GM12891 (cell line): Measurements from ENCODE around the gene ST8SIA5.

Experiments used
- DNase-seq: peaks from one replicate; pipeline ENCODE4 v3.0.0; 2011; ENCODE audit warnings: low spot score; ENCODE audit not compliant: insufficient read length
- FAIRE-seq: peaks from 2 replicates; lab custom pipeline; 2011; peaks lifted over from hg19 to GRCh38; lab: Jason Lieb, UNC
- PAX5 ChIP-seq: IDR thresholded peaks from 2 replicates; pipeline ENCODE4 v1.6.1; 2011; ENCODE audit warnings: low read length, moderate library complexity, mild to moderate bottlenecking; ENCODE audit not compliant: insufficient read depth, severe bottlenecking
- POLR2A ChIP-seq: IDR thresholded peaks from 2 replicates; pipeline ENCODE4 v1.6.1; 2011; ENCODE audit warnings: low read depth, low read length, control low read depth
- POLR2AphosphoS5 ChIP-seq: IDR thresholded peaks from 2 replicates; pipeline ENCODE4 v1.6.1; 2011; ENCODE audit warnings: low read depth, low read length, control low read depth
- POU2F2 ChIP-seq: IDR thresholded peaks from 2 replicates; pipeline ENCODE4 v1.6.1; 2011; ENCODE audit warnings: low read depth, mild to moderate bottlenecking, control low read depth, low read length, moderate library complexity
- SPI1 ChIP-seq: IDR thresholded peaks from 2 replicates; pipeline ENCODE4 v1.6.1; 2011; ENCODE audit warnings: low read depth, low read length, control low read depth
- TAF1 ChIP-seq: IDR thresholded peaks from 2 replicates; pipeline ENCODE4 v1.6.1; 2011; ENCODE audit warnings: low read depth, low read length, control low read depth

Gene ST8SIA5

GRCh38 chr18:46718501-46719341 lies 38.1 kb downstream of the ST8SIA5 start:
- no peak for TF ChIP-seq TAF1
- no peak for TF ChIP-seq SPI1
- TF ChIP-seq PAX5 = no peak
- TF ChIP-seq POU2F2 = no peak
- TF ChIP-seq POLR2AphosphoS5 = no peak
- TF ChIP-seq POLR2A = no peak
- DNase-seq = no peak
- FAIRE-seq = no peak

- TF ChIP-seq POLR2A (no peak), POU2F2 (no peak), POLR2AphosphoS5 (no peak), PAX5 (no peak), SPI1 (no peak), TAF1 (no peak)
- no peak for FAIRE-seq
- DNase-seq = no peak
These were observed 40.0 kb downstream of the ST8SIA5 start for GRCh38 chr18:46716827-46717226.

DNA sequence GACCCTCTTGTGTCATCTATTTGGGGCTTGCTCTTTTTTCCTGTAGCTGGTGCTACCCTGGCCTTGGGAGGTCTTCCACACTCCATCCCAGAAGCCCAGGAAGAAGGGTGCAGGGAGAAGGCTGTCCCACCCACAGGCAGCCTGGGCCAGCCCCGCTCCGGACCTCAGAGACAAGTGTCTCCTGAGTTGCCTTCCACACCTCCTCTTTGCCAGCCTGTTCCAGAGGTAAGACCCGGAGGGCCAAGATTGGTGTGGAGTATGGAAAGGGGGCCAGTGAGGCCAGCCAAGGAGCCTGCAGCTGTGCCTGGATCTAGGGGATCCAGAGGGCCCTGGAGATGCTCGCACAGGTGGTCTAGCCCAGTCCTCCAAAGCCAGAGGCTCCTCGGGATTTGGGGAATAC lies 40.5 kb downstream of the ST8SIA5 start:
- FAIRE-seq (no peak), DNase-seq (no peak)
- TF ChIP-seq SPI1 = no peak

GRCh38 chr18:46715062-46715461 lies 41.8 kb downstream of the ST8SIA5 start:
- DNase-seq (no peak), FAIRE-seq (no peak)
- TF ChIP-seq POU2F2 (no peak), POLR2AphosphoS5 (no peak), TAF1 (no peak), POLR2A (no peak), PAX5 (no peak), SPI1 (no peak)

- TF ChIP-seq POLR2AphosphoS5 (no peak), PAX5 (no peak), POLR2A (no peak), POU2F2 (no peak), TAF1 (no peak), SPI1 (no peak)
- no peak for DNase-seq
- FAIRE-seq = no peak
These were observed 44.4 kb downstream of the ST8SIA5 start for GRCh38 chr18:46712406-46712805.

DNA sequence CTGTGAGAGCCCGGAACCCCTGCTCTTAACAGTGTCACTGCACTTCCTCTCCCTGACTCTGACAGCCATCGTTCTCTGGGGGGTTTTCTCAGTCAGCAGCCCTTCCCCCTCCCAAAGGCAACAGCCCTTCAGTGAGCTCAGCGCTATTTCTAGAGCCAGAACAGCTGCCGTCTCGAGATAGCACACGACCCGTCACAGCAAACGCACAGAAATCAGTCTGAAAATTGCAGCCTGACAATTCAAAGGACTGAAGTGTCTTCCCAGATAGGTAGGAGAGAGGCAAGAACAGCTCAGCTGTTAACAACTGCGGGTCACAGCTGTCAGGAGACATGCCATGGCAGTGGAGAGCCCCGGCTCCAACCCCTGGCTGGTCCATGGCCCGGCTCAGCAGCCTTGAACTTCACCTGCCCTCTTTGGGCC lies 45.4 kb downstream of the ST8SIA5 start:
- DNase-seq (peak; percentile 38), FAIRE-seq (peak; percentile 82)
- TF ChIP-seq SPI1 (peak; percentile 73), POLR2AphosphoS5 (no peak)

GRCh38 chr18:46706968-46707367 lies 49.9 kb downstream of the ST8SIA5 start:
- TF ChIP-seq TAF1 = no peak
- TF ChIP-seq POLR2AphosphoS5 = no peak
- no peak for TF ChIP-seq POLR2A
- no peak for TF ChIP-seq SPI1
- TF ChIP-seq PAX5 = no peak
- no peak for TF ChIP-seq POU2F2
- DNase-seq (no peak), FAIRE-seq (no peak)

GRCh38 chr18:46705521-46705920 lies 51.3 kb downstream of the ST8SIA5 start:
- FAIRE-seq (no peak), DNase-seq (no peak)
- TF ChIP-seq POU2F2 (no peak), POLR2A (no peak), SPI1 (no peak), PAX5 (no peak), POLR2AphosphoS5 (no peak)

GRCh38 chr18:46704816-46705215 lies 52.0 kb downstream of the ST8SIA5 start:
- TF ChIP-seq POLR2A (no peak), TAF1 (no peak), POLR2AphosphoS5 (no peak), POU2F2 (no peak), SPI1 (no peak), PAX5 (no peak)
- DNase-seq = no peak
- FAIRE-seq = no peak

DNA sequence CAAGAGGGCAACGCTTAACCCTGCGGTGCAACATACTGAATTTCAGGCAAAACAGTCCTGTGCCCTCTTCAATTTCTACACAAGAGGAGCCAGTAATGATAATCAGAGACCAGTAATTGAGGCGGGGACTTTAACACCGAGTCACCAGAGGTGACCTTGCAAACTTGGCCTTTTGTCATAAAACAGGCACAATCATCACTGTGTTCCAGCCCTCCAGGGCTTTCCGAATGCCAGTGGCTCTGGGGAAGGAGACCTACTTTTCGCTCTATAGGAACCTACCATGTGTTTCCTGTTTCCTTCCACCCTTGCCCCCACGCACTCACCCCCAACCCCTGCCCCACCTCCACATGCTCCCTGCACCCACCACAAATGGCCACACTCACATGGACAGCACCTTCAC lies 52.7 kb downstream of the ST8SIA5 start:
- no peak for FAIRE-seq

More for the DNA sequence above, 52.7 kb downstream of the ST8SIA5 start:
- DNase-seq = no peak
- no peak for TF ChIP-seq POU2F2
- no peak for TF ChIP-seq POLR2AphosphoS5
- TF ChIP-seq TAF1 = no peak
- TF ChIP-seq POLR2A = no peak
- no peak for TF ChIP-seq SPI1
- no peak for TF ChIP-seq PAX5
